HG02981 (cell line): ENCODE data around the gene RIMS1.

ENCODE experiments used
- ATAC-seq: cut with Tn5 transposase; IDR thresholded peaks from one replicate; pipeline ENCODE4 v1.9.1; 2021; ENCODE audit warnings: mild to moderate bottlenecking, moderate library complexity; ENCODE audit not compliant: unreplicated experiment

Gene RIMS1

DNA sequence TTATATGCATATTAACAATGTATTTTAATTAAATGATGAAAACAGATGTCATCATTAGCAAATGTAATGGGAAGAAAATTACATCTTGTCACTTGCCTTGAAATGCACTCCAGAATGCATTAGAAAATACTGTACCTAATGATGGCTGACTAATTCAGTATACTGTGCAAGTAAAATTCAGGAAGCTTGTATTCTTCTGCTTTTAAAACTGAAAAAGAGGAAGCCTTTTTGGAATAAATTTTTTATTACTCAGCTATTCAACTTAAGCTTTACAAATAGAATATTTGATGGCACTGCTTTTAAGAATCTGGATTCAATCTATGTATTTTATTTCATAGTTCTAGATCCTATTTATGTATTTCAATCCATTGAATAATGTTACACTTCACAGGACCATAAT is 195.5 kb downstream of the RIMS1 start:
- ATAC-seq: no peak

DNA sequence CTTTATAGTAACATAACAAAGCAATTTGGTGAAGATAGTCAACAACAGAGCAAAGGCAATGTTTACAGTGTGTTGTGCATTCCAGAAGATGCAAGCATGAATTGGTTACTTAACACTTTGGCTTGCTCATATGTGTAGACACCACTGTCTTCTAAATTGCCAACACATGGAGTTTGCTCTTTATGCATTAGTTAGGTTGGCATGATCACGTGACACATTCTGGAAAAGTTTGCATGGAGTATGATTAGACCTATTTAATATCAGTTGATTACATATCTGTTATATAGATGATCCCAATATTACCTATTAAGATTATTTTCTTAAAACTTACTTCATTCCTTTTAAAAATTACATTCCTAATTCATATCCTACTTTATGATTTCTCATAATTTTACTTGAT is 197.6 kb downstream of the RIMS1 start:
- no peak for ATAC-seq

DNA sequence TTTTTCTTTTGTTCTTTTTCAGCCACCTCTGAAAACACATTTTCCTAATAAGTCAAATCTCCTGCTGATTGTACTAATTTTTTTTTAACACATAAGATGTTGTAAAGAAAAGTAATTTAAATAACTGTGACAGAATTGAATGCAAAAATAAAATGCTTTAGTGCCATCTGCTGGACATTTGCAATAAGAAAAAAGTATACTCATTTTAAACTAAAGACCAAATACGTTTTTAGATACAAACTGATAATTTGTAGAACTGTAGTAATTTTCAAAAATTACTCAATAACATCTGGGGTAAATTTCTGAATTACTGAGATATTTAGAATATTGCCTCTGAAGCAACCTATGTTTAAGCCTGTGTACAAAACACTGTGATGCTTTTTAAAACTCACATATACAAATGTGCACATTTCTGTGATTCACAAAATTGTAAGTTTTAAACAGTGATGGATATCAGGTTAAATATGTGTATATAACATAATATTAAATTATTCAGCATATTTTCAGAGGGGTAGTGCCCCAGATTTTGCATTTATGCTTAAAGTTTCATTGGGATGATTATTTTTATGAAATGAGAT is 198.7 kb downstream of the RIMS1 start:
- no peak for ATAC-seq

DNA sequence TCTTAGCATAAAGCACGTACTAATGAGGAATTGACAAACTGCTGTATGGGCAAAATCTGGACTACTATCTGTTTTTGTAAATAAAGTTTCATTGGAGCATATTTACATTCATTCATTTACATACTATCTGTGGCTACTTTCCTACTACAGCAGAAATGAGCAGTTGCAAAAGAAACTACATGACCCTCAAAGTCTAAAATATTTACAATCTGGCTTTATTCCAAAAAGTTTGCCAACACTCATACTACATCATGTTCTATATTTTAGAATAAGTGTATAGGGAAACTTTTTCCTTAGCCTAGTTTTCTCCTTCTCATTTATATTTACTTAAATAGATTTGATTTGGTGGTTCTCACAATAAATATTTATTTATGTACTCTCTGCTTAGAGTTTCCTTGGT is 208.2 kb downstream of the RIMS1 start:
- ATAC-seq: no peak

DNA sequence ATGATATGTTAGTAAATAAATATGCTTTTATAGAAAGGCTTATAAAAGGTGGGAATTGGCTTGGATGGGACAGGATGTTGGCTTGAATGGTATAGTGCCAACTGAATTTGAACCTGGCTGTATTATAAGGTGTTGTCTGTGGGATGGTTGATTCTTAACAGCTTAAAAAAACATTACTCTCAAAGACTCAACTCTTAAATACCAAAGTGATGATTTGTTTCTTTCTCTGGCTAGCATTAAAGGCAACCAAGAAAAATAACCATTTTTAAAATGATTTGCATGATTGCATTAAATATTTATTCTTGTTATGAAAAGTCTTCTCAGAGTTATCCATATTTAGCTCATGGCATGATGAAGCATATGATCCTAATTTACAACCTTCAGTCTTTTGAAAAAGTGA is 216.2 kb downstream of the RIMS1 start:
- no peak for ATAC-seq

DNA sequence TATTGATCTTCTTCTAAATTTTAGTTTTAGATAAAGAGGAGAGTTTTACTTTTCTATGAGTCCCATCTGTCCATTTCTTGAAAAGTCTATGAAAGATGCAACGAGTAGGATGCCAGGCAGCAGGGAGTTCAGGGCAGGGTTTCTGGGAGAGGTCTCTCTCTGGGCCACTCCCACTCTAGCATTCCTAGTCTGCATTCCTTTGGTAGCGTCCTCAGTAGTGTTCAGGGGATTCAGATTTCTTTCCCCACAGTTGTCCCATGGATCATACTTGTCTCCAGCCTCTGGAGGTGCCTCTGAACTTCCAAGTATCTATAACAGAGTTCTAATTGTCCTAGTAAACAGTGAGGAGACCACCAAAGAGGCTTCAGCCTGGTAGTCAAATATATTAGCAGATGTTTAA is 225.3 kb downstream of the RIMS1 start:
- ATAC-seq: no peak

DNA sequence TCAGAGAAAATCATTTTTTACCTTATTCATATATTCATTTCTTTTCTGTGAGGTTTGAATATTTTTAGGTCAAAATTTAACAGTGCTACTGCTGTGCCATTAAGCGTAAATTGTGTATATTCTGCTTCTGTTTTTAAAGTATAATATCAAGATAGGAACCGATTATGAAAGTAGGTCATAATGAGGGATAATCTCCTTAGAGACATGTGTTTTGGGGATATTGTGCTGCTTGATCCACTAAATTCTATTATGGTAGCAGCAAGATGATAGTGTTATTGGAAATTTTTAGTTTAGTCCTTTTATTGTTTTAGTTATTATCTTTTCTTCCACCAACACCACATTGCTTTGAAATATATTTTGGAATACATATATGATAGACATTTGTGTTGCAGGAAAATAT is 244.0 kb downstream of the RIMS1 start:
- no peak for ATAC-seq

DNA sequence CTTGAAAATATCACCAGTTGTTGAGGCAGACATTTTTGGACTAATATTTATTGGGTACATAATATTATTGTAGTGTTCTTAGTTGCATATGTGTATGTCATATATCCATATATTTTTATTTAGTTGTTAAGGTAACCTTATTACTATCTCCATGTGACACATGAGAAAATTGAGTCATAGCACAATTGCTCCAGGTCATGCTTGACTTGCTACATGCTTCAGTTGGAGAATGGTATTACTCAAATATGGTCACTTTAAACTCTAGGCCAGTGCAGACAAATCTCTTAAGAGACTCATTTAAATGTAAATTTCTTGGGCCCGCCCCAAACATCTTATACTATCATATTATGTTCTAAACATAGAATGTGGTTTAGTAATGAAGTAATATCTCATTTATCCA is 246.1 kb downstream of the RIMS1 start:
- no peak for ATAC-seq

DNA sequence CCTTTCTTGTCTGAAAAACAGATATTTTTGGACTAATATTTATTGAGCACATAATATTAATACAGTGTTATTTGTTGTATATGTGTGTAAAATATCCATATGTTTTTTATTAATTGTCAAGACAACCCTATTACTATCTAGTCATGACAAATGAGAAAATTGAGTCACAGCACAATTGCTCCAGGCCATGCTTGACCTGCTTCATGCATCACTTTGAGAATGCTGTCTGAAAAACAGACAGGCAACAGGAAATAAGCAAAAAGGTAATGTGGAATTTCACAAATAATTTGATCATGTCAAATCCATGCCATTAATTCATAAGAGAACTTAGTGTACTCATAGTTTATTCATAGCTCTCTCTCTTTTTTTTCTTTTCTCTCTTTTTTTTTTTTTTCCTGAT is 246.5 kb downstream of the RIMS1 start:
- no peak for ATAC-seq

DNA sequence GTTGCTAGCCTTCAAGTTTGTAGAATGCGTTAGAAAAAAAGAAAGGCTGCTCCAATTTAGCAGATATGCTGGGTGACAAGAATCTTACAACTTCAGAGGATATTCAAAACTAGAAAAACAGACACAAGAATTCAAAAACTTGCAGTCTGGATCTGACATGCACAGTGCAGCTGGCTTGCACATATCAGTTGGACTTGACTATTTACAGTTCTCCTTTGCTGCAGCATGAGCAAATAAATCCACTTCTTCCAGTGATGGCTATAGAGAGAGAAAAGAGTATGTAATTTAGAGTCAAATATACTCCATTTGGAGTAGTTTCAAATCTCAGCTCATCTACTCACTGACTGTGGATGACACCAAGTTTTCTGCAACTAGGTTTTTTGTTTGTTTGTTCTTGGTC is 247.0 kb downstream of the RIMS1 start:
- no peak for ATAC-seq

DNA sequence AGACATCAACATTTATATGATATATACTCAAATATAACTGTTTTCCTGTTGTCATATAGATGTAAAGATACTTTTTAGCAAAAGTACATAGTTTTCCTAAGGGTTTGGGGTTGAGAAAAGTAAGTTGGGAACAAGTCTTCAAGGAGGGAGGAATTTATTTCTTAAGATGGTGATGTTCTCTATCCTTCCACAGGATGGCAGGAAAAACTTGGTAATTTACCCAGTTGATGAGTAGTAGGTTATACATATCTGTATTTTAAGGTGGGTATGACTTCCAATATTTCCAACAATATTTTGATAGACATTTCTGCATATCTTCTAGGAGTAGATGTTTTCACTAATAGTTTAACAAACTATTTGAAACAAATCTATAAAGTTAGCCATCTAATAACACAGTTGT is 254.4 kb downstream of the RIMS1 start:
- no peak for ATAC-seq

DNA sequence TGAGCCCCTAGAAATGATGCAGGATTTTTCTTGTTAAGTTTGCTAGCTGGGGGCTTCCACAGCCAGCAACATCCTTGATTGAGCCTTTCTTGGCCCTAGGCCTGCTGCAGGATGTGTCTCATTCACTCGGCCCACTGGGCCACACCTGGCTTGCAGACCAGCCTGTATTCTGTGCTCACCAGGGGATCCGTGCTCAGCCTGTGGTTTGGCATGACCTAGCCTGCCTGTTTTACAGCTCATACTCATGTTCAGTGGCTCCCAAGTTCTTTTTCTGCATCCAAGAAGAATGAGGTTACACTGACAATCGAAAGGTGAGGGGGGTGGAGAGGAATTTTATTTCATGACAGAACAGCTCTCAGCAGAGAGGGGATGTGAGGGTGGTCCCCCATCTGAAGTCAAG is 263.4 kb downstream of the RIMS1 start:
- no peak for ATAC-seq

DNA sequence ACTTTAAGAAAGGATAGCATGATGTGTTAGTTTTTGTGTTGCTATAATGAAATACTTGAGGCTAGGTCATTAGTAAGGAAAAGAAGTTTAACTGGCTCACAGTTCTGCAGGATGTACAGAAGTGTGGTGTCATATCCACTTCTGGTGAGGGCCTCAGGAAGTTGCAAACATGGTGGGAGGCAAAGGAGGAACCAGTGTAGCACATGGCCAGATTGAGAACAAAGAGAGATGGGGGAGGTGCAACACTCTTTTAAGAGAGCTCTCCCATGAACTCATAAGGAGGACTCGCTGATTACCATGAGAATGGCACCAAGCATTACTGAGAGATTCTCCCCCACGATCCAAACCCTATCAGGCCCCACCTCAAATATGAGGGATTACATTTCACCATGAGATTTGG is 265.4 kb downstream of the RIMS1 start:
- ATAC-seq: no peak

DNA sequence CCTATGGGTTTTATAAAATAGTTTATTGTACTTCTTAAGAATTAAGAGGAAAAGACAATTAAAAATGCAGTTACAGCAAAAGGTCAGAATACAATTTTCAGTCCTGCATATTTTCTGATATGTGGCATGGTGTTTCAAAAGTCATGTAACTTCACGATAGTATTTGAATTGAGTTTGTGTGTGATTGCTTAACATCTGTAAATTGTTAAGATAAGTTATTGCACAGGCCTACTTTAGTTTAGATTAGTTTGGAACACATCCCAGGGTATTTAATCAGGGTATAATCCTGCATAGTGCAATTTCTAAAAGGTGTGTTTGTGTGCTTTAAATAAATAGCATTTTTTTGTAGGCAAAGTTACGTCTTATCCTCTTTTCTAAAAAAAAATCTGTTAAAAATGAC is 289.6 kb downstream of the RIMS1 start:
- no peak for ATAC-seq

DNA sequence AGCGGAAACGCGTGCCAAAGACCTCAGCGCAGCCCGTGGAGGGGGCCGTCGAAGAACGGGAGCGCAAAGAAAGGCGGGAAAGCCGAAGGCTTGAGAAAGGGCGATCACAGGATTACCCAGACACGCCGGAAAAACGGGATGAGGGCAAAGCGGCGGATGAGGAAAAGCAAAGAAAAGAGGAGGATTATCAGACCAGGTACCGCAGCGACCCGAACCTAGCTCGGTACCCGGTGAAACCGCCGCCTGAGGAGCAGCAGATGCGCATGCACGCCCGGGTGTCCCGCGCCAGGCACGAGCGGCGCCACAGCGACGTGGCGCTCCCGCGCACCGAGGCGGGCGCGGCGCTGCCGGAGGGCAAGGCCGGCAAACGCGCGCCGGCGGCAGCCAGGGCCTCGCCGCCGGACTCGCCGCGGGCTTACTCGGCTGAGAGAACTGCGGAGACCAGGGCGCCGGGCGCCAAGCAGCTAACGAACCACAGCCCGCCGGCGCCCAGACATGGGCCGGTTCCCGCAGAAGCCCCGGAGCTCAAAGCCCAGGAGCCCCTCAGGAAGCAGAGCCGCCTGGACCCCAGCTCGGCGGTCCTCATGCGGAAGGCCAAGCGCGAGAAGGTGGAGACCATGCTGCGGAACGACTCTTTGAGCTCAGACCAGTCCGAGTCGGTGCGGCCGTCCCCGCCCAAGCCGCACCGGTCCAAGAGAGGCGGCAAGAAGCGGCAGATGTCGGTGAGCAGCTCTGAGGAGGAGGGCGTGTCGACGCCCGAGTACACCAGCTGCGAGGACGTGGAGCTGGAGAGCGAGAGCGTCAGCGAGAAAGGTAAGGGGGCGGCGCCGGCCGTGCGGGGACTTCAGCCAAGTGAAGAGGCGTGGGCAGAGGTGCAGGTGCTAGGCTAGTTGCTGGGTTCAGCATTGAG is 296.2 kb downstream of the RIMS1 start:
- peak; percentile 63 for ATAC-seq

DNA sequence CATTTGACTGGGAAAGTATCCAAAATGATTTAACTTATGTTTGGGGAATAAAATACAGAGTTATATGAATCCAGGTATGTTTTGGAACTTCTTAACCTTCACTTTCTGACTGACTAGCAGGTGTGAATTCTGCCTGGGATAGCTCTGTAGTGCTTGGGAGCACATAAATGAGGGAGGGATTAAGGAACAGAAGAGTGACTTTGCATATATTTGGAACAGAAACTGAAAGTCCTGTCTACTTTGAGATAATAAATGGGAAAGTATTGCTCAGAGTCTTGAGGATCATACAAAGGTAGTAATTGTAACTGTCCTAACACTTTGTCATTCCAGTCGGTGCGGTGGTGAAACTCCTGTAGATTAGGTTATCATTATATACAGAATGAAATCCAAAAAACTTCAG is 317.6 kb downstream of the RIMS1 start:
- no peak for ATAC-seq

DNA sequence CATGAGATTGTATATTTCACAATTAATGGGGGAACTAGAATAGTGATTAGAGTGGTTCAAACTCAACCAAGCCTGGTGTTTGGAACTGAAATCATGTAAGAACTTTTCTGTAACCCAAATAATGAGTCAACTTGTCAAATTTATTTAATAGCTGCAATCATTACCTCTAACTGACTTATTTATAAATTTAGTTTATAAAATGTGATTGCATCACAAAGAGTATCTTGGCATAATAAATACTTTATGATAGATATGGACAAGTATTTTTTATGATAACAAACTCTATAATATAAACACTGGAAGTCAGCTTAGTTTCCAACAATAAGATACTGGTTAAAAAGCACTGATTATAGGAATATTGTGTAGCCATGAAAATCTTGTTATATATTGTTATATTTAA is 319.1 kb downstream of the RIMS1 start:
- no peak for ATAC-seq

DNA sequence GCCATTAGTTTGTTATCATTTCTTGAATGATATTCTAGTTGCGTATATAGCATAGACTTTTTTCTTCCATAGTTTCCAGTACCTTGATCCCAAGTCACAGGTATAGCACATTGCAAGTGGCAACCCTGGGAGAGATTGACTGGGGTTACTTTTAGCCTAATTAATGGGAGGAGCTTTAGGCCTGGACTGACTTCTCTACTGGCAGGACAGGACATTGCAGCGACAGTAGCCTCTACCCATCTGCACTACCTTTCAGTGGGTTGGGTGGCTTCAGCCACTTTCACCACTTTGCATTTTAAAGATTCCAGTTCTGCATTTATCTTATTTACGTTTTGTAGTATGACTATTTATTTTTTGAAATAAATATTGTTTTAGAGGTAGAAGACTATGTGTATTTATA is 320.3 kb downstream of the RIMS1 start:
- ATAC-seq: no peak

DNA sequence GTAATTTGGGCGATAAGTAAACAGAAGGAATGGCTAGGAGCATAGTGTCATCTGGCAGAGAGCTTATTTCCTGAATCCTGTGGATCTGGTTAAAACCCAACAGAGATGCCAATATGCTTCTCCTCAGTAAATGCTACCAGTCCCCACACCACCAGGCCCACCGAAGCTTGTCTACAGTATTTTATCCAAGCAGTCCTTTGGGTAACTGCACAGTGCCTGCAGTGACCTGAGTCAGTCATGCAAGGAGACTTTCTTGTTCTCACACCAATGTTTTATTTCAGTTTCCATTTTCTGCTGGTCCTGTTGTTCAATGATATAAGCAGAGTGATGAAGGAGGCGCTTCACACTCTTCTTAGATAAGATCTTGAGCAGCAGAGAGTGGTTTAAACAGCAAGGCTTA is 326.3 kb downstream of the RIMS1 start:
- ATAC-seq: no peak

DNA sequence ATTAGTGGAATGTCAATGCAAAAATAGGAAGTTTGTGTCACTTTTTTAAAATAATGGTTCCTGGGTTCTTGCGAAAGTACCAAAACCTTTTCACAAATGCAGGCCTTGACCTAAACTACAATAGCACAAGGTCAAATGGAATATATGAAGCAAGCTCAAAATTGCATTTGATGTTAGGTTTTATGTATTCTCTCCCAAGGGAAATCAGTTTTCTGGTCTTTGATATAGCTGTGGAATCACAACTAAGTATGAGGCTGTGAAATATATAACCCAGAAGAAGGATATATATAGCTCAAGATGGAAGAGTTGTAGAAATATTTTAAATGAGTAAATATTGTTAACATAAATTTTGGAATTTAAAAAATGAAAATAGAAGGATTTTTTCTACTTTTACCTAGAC is 327.3 kb downstream of the RIMS1 start:
- ATAC-seq: no peak

DNA sequence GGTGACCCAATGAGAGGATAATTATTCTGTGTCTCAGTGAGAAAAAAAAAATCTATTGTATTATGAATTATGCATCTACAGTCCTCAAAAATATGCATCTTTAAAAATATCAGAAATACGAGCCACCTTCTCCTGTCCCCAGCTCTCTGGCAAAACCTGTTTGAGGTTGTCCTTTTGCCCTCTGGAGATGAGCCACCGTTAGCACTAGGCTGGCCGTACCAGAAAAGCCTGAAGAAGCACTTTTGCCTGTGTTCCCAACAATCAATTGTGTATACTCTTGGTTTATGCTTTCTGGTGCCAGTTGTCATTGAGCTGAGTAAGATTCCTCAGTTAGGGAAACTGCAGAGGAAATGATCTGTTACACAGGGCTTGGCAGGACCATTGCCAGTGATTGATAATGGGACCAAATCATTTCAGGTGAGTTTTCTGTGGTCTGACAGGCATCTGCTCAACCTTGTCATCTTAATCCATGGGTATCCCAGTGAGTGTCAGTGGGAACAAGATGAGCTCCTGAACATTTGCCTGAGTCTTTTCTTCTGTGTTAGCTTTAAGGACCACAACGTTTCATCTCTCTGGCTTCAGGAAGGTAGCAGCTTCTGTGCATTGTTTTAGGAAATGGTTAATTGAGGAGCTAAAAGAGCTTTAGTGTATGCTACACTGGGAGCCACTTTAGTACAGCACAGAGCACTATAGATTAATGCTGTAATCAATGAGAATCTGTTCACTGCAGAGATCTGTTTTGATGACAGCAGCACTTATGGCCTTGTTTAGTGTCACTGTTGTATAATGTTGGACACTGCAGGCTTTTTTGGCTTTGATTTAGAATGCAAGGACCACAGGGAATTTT is 330.1 kb downstream of the RIMS1 start:
- no peak for ATAC-seq

DNA sequence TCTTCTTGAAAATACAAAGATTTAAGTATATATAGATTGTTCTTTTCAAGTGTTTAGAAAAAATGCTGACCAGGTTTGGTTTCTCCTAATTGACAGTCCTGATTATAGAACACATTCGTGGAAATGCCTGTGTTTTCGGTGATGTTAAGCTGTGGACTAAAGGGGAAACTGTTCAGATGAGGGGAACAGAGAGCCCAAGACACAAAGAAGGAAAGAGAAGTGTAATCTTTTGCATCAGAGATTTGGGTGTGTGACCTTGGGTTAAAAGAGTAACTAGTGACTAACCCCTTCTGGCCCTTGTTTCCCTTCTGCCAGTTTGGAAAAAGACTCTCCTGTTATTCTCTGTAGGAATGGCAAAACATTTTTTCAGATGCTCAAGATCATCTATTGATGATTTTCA is 331.3 kb downstream of the RIMS1 start:
- ATAC-seq: no peak
